ENCODE measurements around the gene NOS3.

GRCh38 chr7:150946421-150947240 lies 44.2 kb upstream of the NOS3 start:
- TF ChIP-seq CTCF (IDR thresholded peaks at IDR 0.05) = no peak
- no peak for TF ChIP-seq POLR2A (IDR thresholded peaks at IDR 0.05)

Data from esophagus squamous epithelium (tissue), 4 donors.